CD4-positive, alpha-beta T cell treated with Interleukin-4 for 4 hours (primary cell): ENCODE results near the gene ARHGAP6.

Experiments used
- DNase-seq: peaks from one replicate; pipeline ENCODE4 v3.0.0-alpha.2; 2020

The ARHGAP6 gene

GRCh38 chrX:11575332-11575731, 90.4 kb downstream of the ARHGAP6 start:
- DNase-seq, result no peak

DNA sequence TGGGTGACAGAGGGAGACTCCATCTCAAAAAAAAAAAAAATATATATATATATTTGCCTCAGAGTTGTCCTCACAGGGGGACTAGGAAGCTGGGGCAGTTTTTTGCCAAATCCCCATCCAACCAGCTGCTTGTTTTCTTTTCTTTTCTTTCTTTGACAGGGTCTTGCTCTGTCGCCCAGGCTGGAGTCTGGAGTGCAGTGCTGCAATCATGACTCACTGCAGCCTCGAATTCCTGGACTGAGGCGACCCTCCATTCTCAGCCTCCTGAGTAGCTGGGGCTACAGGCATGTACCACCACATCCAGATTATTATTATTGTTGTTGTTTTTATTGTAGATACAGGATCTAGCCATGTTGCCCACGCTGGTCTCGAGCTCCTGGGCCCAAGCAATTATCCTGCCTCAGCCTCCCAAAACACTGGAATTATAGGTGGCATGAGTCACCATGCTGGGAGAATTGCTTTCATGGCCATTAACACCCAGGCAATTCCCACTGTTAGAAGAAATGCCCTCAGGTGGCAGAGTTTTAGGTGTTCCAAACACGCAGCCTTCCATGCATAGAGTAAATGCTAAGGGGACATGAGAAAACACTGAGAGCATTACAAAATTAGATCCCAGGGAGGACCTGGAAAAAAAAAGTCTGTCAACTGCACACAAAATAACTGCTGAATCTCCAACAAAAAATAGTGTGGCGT, 98.0 kb downstream of the ARHGAP6 start:
- no peak for DNase-seq

DNA sequence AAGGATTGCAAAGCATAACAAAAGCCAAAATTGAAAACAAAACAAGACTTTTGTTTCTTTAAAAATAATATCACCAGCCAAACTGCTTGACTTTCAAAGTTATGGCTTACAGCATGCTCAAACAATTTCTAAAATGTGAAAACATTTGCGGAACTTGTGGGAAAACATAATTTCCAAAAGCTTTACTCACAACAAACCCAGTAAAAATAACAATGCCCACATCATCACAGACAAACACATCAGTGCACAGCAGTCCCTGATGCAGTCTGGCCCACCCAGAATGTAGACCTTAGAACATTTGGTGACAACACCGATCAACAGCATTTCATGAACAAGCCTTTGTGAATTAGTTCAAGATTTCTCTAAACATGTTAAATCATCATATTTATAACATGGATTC, 98.9 kb downstream of the ARHGAP6 start:
- no peak for DNase-seq

DNA sequence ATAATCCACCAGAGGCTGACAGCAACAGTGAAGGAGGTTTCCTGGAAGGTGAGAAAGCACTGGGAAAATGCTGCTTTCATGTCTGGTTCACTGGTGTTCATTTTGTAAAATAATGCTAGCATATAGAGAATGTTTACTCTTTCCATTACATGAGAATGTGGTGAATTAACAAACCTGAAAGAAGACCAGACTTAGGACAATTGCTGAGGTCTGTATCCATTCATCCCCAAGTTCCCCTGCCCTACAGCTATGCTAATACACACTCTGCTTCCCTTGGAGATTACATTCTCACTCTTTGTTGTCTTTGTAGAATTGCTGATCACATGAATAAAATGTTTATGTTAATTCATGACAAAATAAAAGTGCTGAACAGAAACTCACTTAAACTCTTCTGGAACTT, 99.5 kb downstream of the ARHGAP6 start:
- DNase-seq, result no peak

GRCh38 chrX:11564546-11564945, 101.2 kb downstream of the ARHGAP6 start:
- no peak for DNase-seq

DNA sequence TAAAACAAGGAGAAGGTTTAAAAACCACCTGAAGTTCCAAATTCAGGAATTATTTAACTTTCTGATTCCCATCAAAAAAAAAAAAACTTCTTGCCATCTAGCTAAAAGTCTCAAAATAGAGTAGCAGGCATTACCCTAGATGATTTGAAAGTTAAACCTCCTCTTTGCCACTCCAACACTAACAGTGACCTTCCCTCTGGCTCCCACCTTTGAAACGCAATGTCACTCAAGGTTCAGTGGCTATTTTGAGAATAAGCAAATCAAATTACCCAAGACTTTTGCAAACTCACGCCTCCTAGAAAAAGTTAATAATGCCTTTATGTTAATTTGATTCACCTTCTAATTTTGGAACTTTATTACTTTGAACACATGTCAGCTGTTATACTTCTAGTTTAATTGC, 103.2 kb downstream of the ARHGAP6 start:
- DNase-seq, result no peak

GRCh38 chrX:11558972-11559371, 106.7 kb downstream of the ARHGAP6 start:
- peak; percentile 38 for DNase-seq

- no peak for DNase-seq
Measured at GRCh38 chrX:11557120-11557519, 108.6 kb downstream of the ARHGAP6 start.

GRCh38 chrX:11555759-11556158, 110.0 kb downstream of the ARHGAP6 start:
- DNase-seq, result no peak

- no peak for DNase-seq
Measured at GRCh38 chrX:11553594-11553993, 112.1 kb downstream of the ARHGAP6 start.

GRCh38 chrX:11551151-11551550, 114.6 kb downstream of the ARHGAP6 start:
- DNase-seq, result no peak

DNA sequence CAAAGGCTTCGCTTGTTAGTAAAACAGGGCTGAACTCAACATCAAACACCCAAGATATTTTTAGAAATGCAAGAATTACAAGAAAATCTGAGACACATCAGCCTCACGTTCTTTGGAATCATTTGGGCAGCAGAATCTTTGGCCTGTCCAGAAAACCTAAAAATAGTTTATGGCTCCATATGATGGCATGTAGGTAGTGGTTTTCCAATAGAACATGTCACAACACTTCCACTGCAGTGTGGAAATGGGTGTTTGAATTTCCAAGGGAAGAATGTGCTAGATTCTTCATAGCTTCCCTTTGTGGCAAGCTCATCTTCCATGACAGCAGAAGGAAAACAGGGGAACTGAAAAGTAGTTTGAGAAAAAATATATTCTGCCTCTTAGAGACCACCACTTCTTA, 118.8 kb downstream of the ARHGAP6 start:
- no peak for DNase-seq

DNA sequence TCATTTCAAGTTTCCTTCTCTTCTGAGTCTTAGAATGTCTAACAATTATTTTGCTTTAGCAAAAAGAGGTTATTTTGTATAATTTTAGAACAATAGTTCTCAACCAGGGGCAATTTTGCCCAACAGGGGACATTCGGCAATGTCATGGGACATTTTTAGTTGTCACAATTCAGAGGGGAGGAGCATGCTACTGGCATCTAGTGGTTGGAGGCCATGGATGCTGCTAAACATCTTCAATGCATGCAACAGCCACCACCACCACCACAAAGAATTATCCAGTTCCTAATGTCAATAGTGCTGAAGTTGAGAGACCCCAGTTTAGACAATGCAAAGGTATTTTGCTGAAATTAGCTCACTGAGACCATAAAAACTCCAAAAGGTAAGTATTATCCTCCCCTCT, 122.5 kb downstream of the ARHGAP6 start:
- DNase-seq, result no peak

GRCh38 chrX:11541510-11541909, 124.2 kb downstream of the ARHGAP6 start:
- DNase-seq, result no peak

GRCh38 chrX:11540532-11541377, 125.0 kb downstream of the ARHGAP6 start:
- no peak for DNase-seq

- no peak for DNase-seq
Measured at GRCh38 chrX:11537141-11537540, 128.6 kb downstream of the ARHGAP6 start.

DNA sequence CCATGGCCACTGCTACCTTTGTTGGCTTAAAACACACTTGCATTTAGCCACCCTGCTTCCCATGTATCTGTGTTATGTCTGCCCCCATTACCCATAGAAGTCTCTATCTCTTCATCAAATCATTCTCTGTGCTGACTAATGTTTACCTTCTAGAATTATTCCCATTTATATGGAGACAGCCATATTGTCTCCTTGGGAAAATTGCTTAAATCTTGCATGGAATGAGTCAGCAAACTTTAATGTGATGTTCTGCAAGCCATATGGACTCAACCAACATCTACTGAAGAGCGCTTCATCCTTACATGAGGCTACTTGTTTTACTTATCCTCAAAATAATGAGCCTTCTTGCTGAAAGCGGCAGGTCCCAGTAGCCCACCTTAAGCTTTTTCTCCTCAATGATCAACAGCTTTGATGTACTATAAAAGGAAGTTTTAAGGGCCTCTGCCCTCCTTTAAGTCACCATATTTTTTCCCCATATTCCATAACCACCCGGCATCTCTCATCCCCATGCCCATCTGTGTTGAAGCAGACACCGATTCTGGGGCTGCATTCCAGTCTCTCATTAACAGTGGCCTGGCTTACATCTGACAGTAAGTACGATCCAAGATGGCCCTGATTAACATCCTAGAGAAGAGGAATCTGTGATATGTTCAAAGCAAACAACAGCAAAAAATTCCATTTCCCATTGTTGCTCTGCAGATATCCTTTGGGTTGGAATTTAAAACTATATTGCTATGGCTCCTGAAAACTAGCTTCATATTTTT, 130.4 kb downstream of the ARHGAP6 start:
- DNase-seq, result no peak

GRCh38 chrX:11533199-11533651, 132.5 kb downstream of the ARHGAP6 start:
- peak; percentile 70 for DNase-seq

GRCh38 chrX:11532291-11533078, 133.2 kb downstream of the ARHGAP6 start:
- DNase-seq, result no peak

- DNase-seq, result no peak
Measured at GRCh38 chrX:11531226-11531625, 134.5 kb downstream of the ARHGAP6 start.

GRCh38 chrX:11530621-11531020, 135.1 kb downstream of the ARHGAP6 start:
- DNase-seq, result no peak

DNA sequence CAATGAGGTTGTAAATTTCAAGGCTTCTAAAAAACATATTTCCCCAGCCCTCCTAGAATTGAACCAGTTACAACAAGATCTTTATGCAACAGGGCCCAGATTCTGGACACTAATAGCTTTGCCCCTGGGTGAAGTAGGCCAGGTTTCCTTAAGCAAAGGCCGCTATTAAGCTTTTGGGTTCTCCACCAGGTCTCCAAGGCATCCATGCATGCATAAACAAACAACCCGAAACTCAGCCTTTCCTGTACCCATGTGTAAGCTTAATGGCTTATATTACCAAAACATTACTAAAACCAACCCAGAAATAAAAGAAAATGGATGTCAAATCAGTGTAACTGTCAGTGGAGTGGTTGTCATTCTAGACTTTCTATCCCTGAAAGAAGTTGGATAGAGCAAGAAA, 137.1 kb downstream of the ARHGAP6 start:
- DNase-seq, result no peak

GRCh38 chrX:11525685-11526084, 140.0 kb downstream of the ARHGAP6 start:
- no peak for DNase-seq
